SK-N-SH (cell line): ENCODE data around the gene AKAP17A. TPM values are rescaled to one million over a fixed set of nuclear protein-coding genes. Genes with fewer than 3 reads are reported as not detected.

ENCODE experiments used
- CTCF ChIA-PET: fragments of 300-600, 350-600 bp; formaldehyde crosslinking; extraction: SDS; loops from one replicate; lab custom pipeline; 2021; lab: Yijun Ruan, JAX
- POLR2A ChIA-PET: fragments of 350-600 bp; sonication (Branson Sonifier 250); formaldehyde crosslinking; extraction: SDS; loops from one replicate; lab custom pipeline; 2020; ENCODE audit warnings: antibody characterized with exemption, inconsistent platforms; lab: Yijun Ruan, JAX
- DNase-seq: peaks from one replicate; pipeline ENCODE4 v3.0.0; 2012
- H2AFZ ChIP-seq: fragments of 200-600 bp; sonication (generic); 2 replicates; pipeline ENCODE4 v1.8.1; 2016; ENCODE audit warnings: antibody characterized with exemption, mild to moderate bottlenecking, low read depth
- H3F3A ChIP-seq: fragments of 200-600 bp; sonication (generic); replicated peaks from 2 replicates; pipeline ENCODE3; 2016; ENCODE audit warnings: antibody characterized with exemption, mild to moderate bottlenecking; ENCODE audit not compliant: insufficient read depth
- H3K27ac ChIP-seq, 2 experiments: fragments of 200-500 bp in 1 of 2; fragments of 200-600 bp in 1 of 2; sonication (Bioruptor generic) in 1 of 2; sonication (generic), shearing (Covaris generic) in 1 of 2; 2 replicates each; pipeline versions ENCODE4 v1.5.1 to v1.6.1; 2014 to 2016; ENCODE audit warnings: low read depth in 2 of 2, inconsistent platforms in 1 of 2, low read length in 1 of 2, mild to moderate bottlenecking in 1 of 2, mixed read lengths in 1 of 2
- H3K27me3 ChIP-seq: fragments of 200-600 bp; sonication (generic), shearing (Covaris generic); 2 replicates; pipeline ENCODE4 v1.6.1; 2016; ENCODE audit warnings: mixed run types; ENCODE audit not compliant: insufficient read depth
- H3K36me3 ChIP-seq, 2 experiments: fragments of 200-500 bp in 1 of 2; fragments of 200-600 bp in 1 of 2; sonication (Bioruptor generic) in 1 of 2; sonication (generic) in 1 of 2; replicated peaks in 1 of 2; 2 replicates each; pipeline versions ENCODE3 to v1.5.1; 2014 to 2016; ENCODE audit warnings: low read length in 1 of 2, mild to moderate bottlenecking in 1 of 2; ENCODE audit not compliant: insufficient read depth in 2 of 2, control insufficient read depth in 1 of 2
- H3K4me1 ChIP-seq, 2 experiments: fragments of 200-500 bp in 1 of 2; fragments of 200-600 bp in 1 of 2; sonication (Bioruptor generic) in 1 of 2; sonication (generic), shearing (Covaris generic) in 1 of 2; 2 replicates each; pipeline versions ENCODE4 v1.5.1 to v1.6.1; 2014 to 2016; ENCODE audit warnings: low read depth in 1 of 2, low read length in 1 of 2, mixed run types in 1 of 2; ENCODE audit not compliant: insufficient read depth in 2 of 2, control insufficient read depth in 1 of 2
- H3K4me2 ChIP-seq: fragments of 200-600 bp; sonication (generic), shearing (Covaris generic); 2 replicates; pipeline ENCODE4 v1.6.1; 2017; ENCODE audit warnings: mixed run types
- H3K4me3 ChIP-seq, 2 experiments: fragments of 200-500 bp in 1 of 2; fragments of 200-600 bp in 1 of 2; sonication (Bioruptor generic) in 1 of 2; sonication (generic), shearing (Covaris generic) in 1 of 2; 2 replicates each; pipeline versions ENCODE4 v1.5.1 to v1.8.1; 2014 to 2016; ENCODE audit warnings: low read depth in 2 of 2, inconsistent platforms in 1 of 2, low read length in 1 of 2, mild to moderate bottlenecking in 1 of 2, mixed read lengths in 1 of 2, moderate library complexity in 1 of 2
- H3K79me2 ChIP-seq: fragments of 200-600 bp; sonication (generic); 2 replicates; pipeline ENCODE4 v1.8.1; 2017; ENCODE audit warnings: mild to moderate bottlenecking; ENCODE audit not compliant: insufficient read depth
- H3K9ac ChIP-seq: fragments of 200-600 bp; sonication (generic); 2 replicates; pipeline ENCODE4 v1.6.1; 2017; ENCODE audit warnings: mixed run types
- H3K9me2 ChIP-seq: fragments of 200-600 bp; sonication (generic); 2 replicates; pipeline ENCODE4 v1.6.1; 2017; ENCODE audit warnings: mixed run types
- H3K9me3 ChIP-seq: fragments of 200-600 bp; sonication (generic); 2 replicates; pipeline ENCODE4 v1.6.1; 2017; ENCODE audit warnings: mixed run types, mild to moderate bottlenecking, moderate library complexity
- H4K20me1 ChIP-seq: fragments of 200-600 bp; sonication (generic); 2 replicates; pipeline ENCODE4 v1.6.1; 2017; ENCODE audit warnings: mild to moderate bottlenecking, mixed run types; ENCODE audit not compliant: insufficient read depth
- FOSL2 ChIP-seq: IDR thresholded peaks from 2 replicates; pipeline ENCODE4 v1.4.0; 2012; ENCODE audit warnings: low read depth, mild to moderate bottlenecking, moderate library complexity, borderline replicate concordance
- GABPA ChIP-seq: IDR thresholded peaks from 2 replicates; pipeline ENCODE4 v1.4.0; 2012; ENCODE audit warnings: low read depth, mild to moderate bottlenecking
- NFIC ChIP-seq: IDR thresholded peaks from 2 replicates; pipeline ENCODE4 v1.4.0; 2012; ENCODE audit warnings: borderline replicate concordance
- RCOR1 ChIP-seq: fragments of 150-350 bp; IDR thresholded peaks from 2 replicates; pipeline ENCODE4 v1.6.1; 2017; ENCODE audit warnings: antibody characterized with exemption, low read length
- TEAD4 ChIP-seq: IDR thresholded peaks from 2 replicates; pipeline ENCODE4 v1.4.0; 2012; ENCODE audit warnings: mild to moderate bottlenecking, borderline replicate concordance; ENCODE audit not compliant: insufficient read depth
- WGBS: methylation state at CpG from one replicate; pipeline ENCODE4 v1.1.6; 2017; ENCODE audit warnings: low lambda C conversion rate; 5-methylcytosine and 5-hydroxymethylcytosine counted together
- polyA plus RNA-seq, 3 experiments: library from polyadenylated mRNA; depleted of rRNA; stranded (reverse); fragments of >200 nt; gene quantifications; 2 replicates each; pipeline ENCODE4 v1.2.3, GENCODE V29; 2012
- TF ChIP-seq, protein P1 (sequence below): IDR thresholded peaks from 2 replicates; pipeline ENCODE4 v1.6.1; 2012; ENCODE audit warnings: mild to moderate bottlenecking, low read depth, low read length, moderate library complexity
- TF ChIP-seq, protein P2 (sequence below): IDR thresholded peaks from 2 replicates; pipeline ENCODE4 v1.4.0; 2012; ENCODE audit warnings: low read depth, borderline replicate concordance
- TF ChIP-seq, protein P3 (sequence below): fragments of 150-350 bp; IDR thresholded peaks from 2 replicates; pipeline ENCODE4 v1.6.1; 2017; ENCODE audit warnings: antibody characterized with exemption, low read length, low read depth, borderline replicate concordance
- TF ChIP-seq, protein P4 (sequence below): fragments of 200-600 bp; sonication (generic); IDR thresholded peaks from 2 replicates; pipeline ENCODE4 v1.6.1; 2017; ENCODE audit warnings: antibody characterized with exemption, mild to moderate bottlenecking, moderate library complexity

AKAP17A gene
- polyA plus RNA-seq, 1 of the 3 experiments (the other 2 are of a cell fraction): 43.8 TPM

DNA sequence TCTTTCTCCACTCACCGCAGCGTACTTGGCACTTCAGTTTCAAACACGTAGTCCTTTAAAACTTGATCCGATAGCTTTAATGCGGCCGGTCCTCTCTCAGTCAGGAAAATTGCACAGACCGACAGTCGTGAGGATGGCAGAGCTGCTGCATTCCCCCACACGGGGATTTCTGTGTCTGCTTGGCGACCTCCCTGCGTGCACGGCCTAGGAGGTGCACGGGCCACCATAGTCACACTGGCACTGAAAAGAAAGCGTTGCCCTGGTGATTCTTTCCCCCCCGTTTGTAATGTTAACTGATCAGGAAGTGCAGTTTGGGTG is 10.3 kb downstream of the AKAP17A start:
- peaks cover 16 to 61% of the 10 kb centered on the region in 2 experiments for H3K36me3 ChIP-seq
- H3K4me1 ChIP-seq: no peaks in the 10 kb centered on the region
- H3K27me3 ChIP-seq: no peaks in the 10 kb centered on the region
- no peaks in the 10 kb centered on the region for H3K9me3 ChIP-seq
- WGBS: 91% methylated on average over 14 of the region's 15 CpGs
- POLR2A ChIA-PET: no interaction called here
- TF ChIP-seq, protein P1, sequence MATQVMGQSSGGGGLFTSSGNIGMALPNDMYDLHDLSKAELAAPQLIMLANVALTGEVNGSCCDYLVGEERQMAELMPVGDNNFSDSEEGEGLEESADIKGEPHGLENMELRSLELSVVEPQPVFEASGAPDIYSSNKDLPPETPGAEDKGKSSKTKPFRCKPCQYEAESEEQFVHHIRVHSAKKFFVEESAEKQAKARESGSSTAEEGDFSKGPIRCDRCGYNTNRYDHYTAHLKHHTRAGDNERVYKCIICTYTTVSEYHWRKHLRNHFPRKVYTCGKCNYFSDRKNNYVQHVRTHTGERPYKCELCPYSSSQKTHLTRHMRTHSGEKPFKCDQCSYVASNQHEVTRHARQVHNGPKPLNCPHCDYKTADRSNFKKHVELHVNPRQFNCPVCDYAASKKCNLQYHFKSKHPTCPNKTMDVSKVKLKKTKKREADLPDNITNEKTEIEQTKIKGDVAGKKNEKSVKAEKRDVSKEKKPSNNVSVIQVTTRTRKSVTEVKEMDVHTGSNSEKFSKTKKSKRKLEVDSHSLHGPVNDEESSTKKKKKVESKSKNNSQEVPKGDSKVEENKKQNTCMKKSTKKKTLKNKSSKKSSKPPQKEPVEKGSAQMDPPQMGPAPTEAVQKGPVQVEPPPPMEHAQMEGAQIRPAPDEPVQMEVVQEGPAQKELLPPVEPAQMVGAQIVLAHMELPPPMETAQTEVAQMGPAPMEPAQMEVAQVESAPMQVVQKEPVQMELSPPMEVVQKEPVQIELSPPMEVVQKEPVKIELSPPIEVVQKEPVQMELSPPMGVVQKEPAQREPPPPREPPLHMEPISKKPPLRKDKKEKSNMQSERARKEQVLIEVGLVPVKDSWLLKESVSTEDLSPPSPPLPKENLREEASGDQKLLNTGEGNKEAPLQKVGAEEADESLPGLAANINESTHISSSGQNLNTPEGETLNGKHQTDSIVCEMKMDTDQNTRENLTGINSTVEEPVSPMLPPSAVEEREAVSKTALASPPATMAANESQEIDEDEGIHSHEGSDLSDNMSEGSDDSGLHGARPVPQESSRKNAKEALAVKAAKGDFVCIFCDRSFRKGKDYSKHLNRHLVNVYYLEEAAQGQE: no peak
- TF ChIP-seq, protein P2, sequence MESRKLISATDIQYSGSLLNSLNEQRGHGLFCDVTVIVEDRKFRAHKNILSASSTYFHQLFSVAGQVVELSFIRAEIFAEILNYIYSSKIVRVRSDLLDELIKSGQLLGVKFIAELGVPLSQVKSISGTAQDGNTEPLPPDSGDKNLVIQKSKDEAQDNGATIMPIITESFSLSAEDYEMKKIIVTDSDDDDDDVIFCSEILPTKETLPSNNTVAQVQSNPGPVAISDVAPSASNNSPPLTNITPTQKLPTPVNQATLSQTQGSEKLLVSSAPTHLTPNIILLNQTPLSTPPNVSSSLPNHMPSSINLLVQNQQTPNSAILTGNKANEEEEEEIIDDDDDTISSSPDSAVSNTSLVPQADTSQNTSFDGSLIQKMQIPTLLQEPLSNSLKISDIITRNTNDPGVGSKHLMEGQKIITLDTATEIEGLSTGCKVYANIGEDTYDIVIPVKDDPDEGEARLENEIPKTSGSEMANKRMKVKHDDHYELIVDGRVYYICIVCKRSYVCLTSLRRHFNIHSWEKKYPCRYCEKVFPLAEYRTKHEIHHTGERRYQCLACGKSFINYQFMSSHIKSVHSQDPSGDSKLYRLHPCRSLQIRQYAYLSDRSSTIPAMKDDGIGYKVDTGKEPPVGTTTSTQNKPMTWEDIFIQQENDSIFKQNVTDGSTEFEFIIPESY: no peak
- no peak overlapping the region for H3K9ac ChIP-seq
- H3F3A ChIP-seq: peaks cover 9% of the 10 kb centered on the region
- CTCF ChIA-PET: no interaction called here
- no peak overlapping the region; a peak in 1 of 4 replicates for H3K4me3 ChIP-seq
- no peak overlapping the region for H3K4me2 ChIP-seq
- H3K79me2 ChIP-seq: peaks cover 8% of the 10 kb centered on the region; the same call in 1 of the 2 replicates
- DNase-seq: no peak
- H3K9me2 ChIP-seq: no peaks in the 10 kb centered on the region
- peaks cover 9% of the 10 kb centered on the region for H4K20me1 ChIP-seq
- no peak overlapping the region for H2AFZ ChIP-seq
- H3K27ac ChIP-seq: no peak overlapping the region

DNA sequence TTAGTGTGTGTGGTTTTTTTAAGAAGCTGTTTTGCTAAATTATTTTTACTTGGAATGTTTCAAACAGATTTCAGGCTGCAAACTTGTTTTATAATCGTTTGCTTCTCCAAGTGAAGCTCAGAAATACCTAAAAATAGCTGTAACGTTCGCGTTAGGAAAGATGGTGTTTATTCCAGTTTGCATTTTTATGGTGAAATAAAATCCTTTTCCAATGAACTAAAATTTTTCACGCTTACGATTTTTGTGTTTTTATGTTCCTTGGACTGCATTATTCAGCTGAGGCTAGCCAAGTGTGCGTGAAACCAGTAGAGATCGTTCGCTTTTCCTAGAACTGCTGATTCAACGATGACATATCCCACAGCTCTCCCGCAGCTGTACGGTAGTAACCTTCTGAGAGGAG is 10.9 kb downstream of the AKAP17A start:
- Histone ChIP-seq H3K27ac (no peak overlapping the region), H3K36me3 (peaks cover 16 to 55% of the 10 kb centered on the region in 2 experiments), H3F3A (peaks cover 9% of the 10 kb centered on the region), H4K20me1 (peaks cover 3% of the 10 kb centered on the region), H3K9ac (no peak overlapping the region), H3K4me2 (no peak overlapping the region), H3K9me3 (no peaks in the 10 kb centered on the region), H3K4me3 (no peak overlapping the region), H3K27me3 (no peaks in the 10 kb centered on the region), H2AFZ (no peak overlapping the region), H3K9me2 (no peaks in the 10 kb centered on the region), H3K4me1 (no peaks in the 10 kb centered on the region), H3K79me2 (peaks cover 2% of the 10 kb centered on the region; the same call in 1 of the 2 replicates)
- DNase-seq: no peak
- ChIA-PET POLR2A (no interaction called here), CTCF (no interaction called here)
- WGBS: 96% methylated on average over 12 of the region's 12 CpGs
- no peak for TF ChIP-seq RCOR1
- TF ChIP-seq FOSL2: no peak
- TF ChIP-seq, protein P3, sequence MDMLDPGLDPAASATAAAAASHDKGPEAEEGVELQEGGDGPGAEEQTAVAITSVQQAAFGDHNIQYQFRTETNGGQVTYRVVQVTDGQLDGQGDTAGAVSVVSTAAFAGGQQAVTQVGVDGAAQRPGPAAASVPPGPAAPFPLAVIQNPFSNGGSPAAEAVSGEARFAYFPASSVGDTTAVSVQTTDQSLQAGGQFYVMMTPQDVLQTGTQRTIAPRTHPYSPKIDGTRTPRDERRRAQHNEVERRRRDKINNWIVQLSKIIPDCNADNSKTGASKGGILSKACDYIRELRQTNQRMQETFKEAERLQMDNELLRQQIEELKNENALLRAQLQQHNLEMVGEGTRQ: no peak
- no peak for TF ChIP-seq NFIC
- TF ChIP-seq, protein P1: no peak
- TF ChIP-seq, protein P4, sequence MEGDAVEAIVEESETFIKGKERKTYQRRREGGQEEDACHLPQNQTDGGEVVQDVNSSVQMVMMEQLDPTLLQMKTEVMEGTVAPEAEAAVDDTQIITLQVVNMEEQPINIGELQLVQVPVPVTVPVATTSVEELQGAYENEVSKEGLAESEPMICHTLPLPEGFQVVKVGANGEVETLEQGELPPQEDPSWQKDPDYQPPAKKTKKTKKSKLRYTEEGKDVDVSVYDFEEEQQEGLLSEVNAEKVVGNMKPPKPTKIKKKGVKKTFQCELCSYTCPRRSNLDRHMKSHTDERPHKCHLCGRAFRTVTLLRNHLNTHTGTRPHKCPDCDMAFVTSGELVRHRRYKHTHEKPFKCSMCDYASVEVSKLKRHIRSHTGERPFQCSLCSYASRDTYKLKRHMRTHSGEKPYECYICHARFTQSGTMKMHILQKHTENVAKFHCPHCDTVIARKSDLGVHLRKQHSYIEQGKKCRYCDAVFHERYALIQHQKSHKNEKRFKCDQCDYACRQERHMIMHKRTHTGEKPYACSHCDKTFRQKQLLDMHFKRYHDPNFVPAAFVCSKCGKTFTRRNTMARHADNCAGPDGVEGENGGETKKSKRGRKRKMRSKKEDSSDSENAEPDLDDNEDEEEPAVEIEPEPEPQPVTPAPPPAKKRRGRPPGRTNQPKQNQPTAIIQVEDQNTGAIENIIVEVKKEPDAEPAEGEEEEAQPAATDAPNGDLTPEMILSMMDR: no peak
- no peak for TF ChIP-seq GABPA
- TF ChIP-seq TEAD4: no peak
